Astrocyte of the spinal cord (primary cell): ENCODE results near the gene SLN.

ENCODE experiments used
- DNase-seq: peaks from one replicate; pipeline ENCODE4 v3.0.0; 2011; ENCODE audit warnings: low read depth, low spot score
- H3K4me3 ChIP-seq: 2 replicates; pipeline ENCODE4 v1.5.1; 2011; ENCODE audit warnings: low read depth, mild to moderate bottlenecking, low read length, moderate library complexity
- CTCF ChIP-seq: IDR thresholded peaks from 2 replicates; pipeline ENCODE4 v1.5.1; 2012; ENCODE audit warnings: low read depth, mild to moderate bottlenecking, low read length, inconsistent platforms
- in situ Hi-C: cut with HindIII; loops from 2 replicates; pipeline ENCODE4 v1.10.0; 2017; ENCODE audit warnings: low sequenced_read_pairs

Gene SLN

GRCh38 chr11:107710301-107710700, 1.6 kb downstream of the SLN start:
- TF ChIP-seq CTCF: no peak
- no peak overlapping the region for H3K4me3 ChIP-seq
- in situ Hi-C loops: no loop called here
- DNase-seq: no peak

- H3K4me3 ChIP-seq: no peak overlapping the region
- DNase-seq: no peak
- in situ Hi-C loops: no loop called here
- TF ChIP-seq CTCF: no peak
Measured at GRCh38 chr11:107708792-107709191, 3.1 kb downstream of the SLN start.

GRCh38 chr11:107707807-107708206, 4.0 kb downstream of the SLN start:
- H3K4me3 ChIP-seq: no peak overlapping the region
- no peak for DNase-seq
- in situ Hi-C loops: no loop called here
- no peak for TF ChIP-seq CTCF

GRCh38 chr11:107707215-107707671, 4.6 kb downstream of the SLN start:
- no peak for TF ChIP-seq CTCF
- in situ Hi-C loops: no loop called here
- no peak overlapping the region for H3K4me3 ChIP-seq
- no peak for DNase-seq

GRCh38 chr11:107706531-107706930, 5.3 kb downstream of the SLN start:
- H3K4me3 ChIP-seq: no peak overlapping the region
- in situ Hi-C loops: no loop called here
- peak; percentile 59 for DNase-seq
- TF ChIP-seq CTCF: no peak

- H3K4me3 ChIP-seq: no peak overlapping the region
- TF ChIP-seq CTCF: no peak
- in situ Hi-C loops: no loop called here
- peak; percentile 90 for DNase-seq
Measured at GRCh38 chr11:107705027-107705426, 6.8 kb downstream of the SLN start.

GRCh38 chr11:107704451-107704850, 7.4 kb downstream of the SLN start:
- TF ChIP-seq CTCF: no peak
- DNase-seq: peak; percentile 41
- in situ Hi-C loops: no loop called here
- no peak overlapping the region for H3K4me3 ChIP-seq
